Body of pancreas (tissue), 4 donors: ENCODE measurements around the gene SHLD2.
"Not testable (repeated sequence)": the region's sequence is repeated elsewhere in the genome, so short reads cannot be mapped to it uniquely, and the experiment has no call there.

ENCODE experiments used
- CTCF ChIP-seq, 7 experiments: fragments of 450-650 bp in 4 of 7; fragments of 200-600 bp in 3 of 7; sonication (generic) in 3 of 7; IDR thresholded peaks; one replicate each; pipeline ENCODE4 v1.5.1; 2016 to 2019; ENCODE audit warnings: antibody characterized with exemption in 7 of 7
- POLR2A ChIP-seq, 3 donors: fragments of 450-650 bp; IDR thresholded peaks; one replicate each; pipeline ENCODE4 v1.6.1; 2016; ENCODE audit warnings: antibody characterized with exemption in 3 of 3, mild to moderate bottlenecking in 2 of 3

- not testable (repeated sequence) for TF ChIP-seq POLR2A, CTCF (IDR thresholded peaks at IDR 0.05)
These were observed 109.8 kb downstream of the SHLD2 start for GRCh38 chr10:87204801-87205200.
